ENCODE results near the gene PAK4. TPM values are rescaled to one million over a fixed set of nuclear protein-coding genes. Genes with fewer than 3 reads are reported as not detected.

Gene PAK4
- total and polyA plus RNA-seq, 9 of the 15 experiments (the other 6 are each of a cell fraction or from before 2014, with no cell fraction given) = 0.21 to 33.5 (median 5.8) TPM

GRCh38 chr19:39085392-39085791, 40.2 kb upstream of the PAK4 start:
- WGBS (ENCODE audit: insufficient coverage, low coverage, missing lambda C conversion rate) = 0% methylated on average over 8 of the region's 8 CpGs
- Histone ChIP-seq H3K79me2 (ENCODE audit: control insufficient read depth, insufficient read depth, low read length) (no peaks in the 10 kb centered on the region), H3K9me3 (replicated peaks; ENCODE audit: control insufficient read depth, insufficient read depth, low read depth, low read length) (no peaks in the 10 kb centered on the region), H3K27me3 (ENCODE audit: control insufficient read depth in 2 of 2, insufficient read depth in 2 of 2, low read length in 2 of 2) (peaks cover 36 to 65% of the 10 kb centered on the region in 2 experiments), H3K36me3 (ENCODE audit: control insufficient read depth, insufficient read depth, low read length) (no peaks in the 10 kb centered on the region), H4K20me1 (replicated peaks; ENCODE audit: control insufficient read depth, insufficient read depth, low read length) (0 out of 2 replicates have a peak, but pooled peaks cover 11% of the 10 kb centered on the region), H3K9me1 (ENCODE audit: control insufficient read depth, insufficient read depth, low read length) (no peaks in the 10 kb centered on the region), H2AFZ (ENCODE audit: low read depth, low read length) (no peak overlapping the region), H3K9ac (ENCODE audit: insufficient read depth in 1 of 2, low read depth in 2 of 2, low read length in 2 of 2) (no peak overlapping the region), H3K4me3 (no peak overlapping the region), H3K27ac (ENCODE audit: extremely low read depth, low read depth, low read length) (no peak overlapping the region), H3K4me1 (replicated peaks in 1 of 2; ENCODE audit: control insufficient read depth in 2 of 2, insufficient read depth in 2 of 2, low read length in 2 of 2) (peaks cover 0 to 8% of the 10 kb centered on the region in 2 experiments; a peak in 2 of 5 replicates), H3K4me2 (ENCODE audit: insufficient read depth, low read length) (no peak overlapping the region)
- intact Hi-C loops (cut with micrococcal nuclease) (no loop called here), in situ Hi-C loops (cut with MboI) (no loop called here)
- DNase-seq (ENCODE audit: extremely low read depth in 1 of 4, low spot score in 3 of 4) (no peak), FAIRE-seq (no peak), ATAC-seq (no peak)
- POLR2A ChIA-PET = interaction anchor here (1.3 kb wide), 1 partner anchor 23 kb away, joined by 3 read pairs; no protein-coding TSS in a partner anchor
- CTCF ChIA-PET (ENCODE audit: low intra/inter-chr PET ratio) = no interaction called here
- no TSS peak for BruUV-seq (replicated peaks)
- no peak for TF ChIP-seq SRSF9 (IDR thresholded peaks at IDR 0.05; ENCODE audit: borderline replicate concordance, low read depth, low read length)
- TF ChIP-seq ZNF263 (CRISPR knock-in tag; IDR thresholded peaks at IDR 0.05; ENCODE audit: borderline replicate concordance) = peak; percentile 88
- TF ChIP-seq TSC22D4 (tag; IDR thresholded peaks at IDR 0.05) = no peak
- no peak for TF ChIP-seq SMARCA4 (IDR thresholded peaks at IDR 0.05)
- TF ChIP-seq E2F5 (CRISPR knock-in tag; IDR thresholded peaks at IDR 0.05) = no peak
- TF ChIP-seq ZNF143 (CRISPR knock-in tag; IDR thresholded peaks at IDR 0.05) = no peak
